Measurements from ENCODE around the gene TBCEL. TPM values are rescaled to one million over a fixed set of nuclear protein-coding genes. Genes with fewer than 3 reads are reported as not detected.

Gene TBCEL
- total RNA-seq, 1 experiment from 2014 or later: 17.7 TPM

DNA sequence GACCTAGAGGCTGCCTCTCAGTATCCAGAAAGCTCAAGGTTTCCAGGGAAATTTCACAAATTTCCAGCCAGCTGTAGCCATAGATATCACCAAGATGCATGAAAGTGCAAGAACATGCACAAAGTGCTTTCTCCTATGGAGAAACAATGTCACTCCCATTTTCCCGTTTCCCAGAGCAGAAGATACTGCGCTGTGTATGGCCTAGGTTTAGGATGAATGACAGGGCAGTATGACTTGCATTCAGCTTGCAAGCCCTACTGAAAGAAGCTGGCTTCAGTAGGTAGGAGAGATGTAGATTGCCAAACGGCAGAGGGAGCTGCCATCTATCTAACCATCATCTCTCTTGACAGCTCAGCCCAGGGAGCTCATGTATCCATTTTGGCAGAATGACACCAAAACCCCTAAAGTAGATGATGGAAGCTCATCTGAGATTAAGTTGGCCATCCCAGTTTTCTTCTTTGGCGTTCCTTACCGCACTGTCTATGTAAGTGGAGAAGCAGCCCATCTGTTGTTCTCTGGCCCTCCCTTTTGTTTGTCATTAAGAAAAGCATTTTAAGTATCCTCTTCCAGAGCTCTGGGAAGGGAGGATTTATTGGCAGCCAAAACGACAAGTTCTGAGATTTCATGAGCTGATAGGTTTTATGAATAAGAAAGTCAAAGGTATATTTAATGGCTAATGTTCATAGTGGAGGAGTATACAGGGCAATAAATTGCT is 81.7 kb downstream of the TBCEL start:
- Histone ChIP-seq H3K27me3 (ENCODE audit: insufficient read depth, low read length) (peaks cover 5% of the 10 kb centered on the region; the same call in 1 of the 2 replicates), H2AFZ (ENCODE audit: low read depth, low read length, poor library complexity, severe bottlenecking) (no peak overlapping the region), H3K9ac (ENCODE audit: low read length) (no peak overlapping the region), H4K20me1 (ENCODE audit: insufficient read depth) (no peaks in the 10 kb centered on the region), H3K4me3 (replicated peaks in 1 of 2; ENCODE audit: low read depth in 1 of 2, low read length in 2 of 2) (no peak overlapping the region), H3K9me2 (ENCODE audit: insufficient read depth) (no peaks in the 10 kb centered on the region), H3K9me3 (ENCODE audit: control insufficient read depth in 1 of 2, insufficient read depth in 1 of 2, low read depth in 1 of 2, low read length in 2 of 2) (no peaks in the 10 kb centered on the region), H3K79me2 (ENCODE audit: insufficient read depth, low read length) (no peaks in the 10 kb centered on the region), H3K4me2 (ENCODE audit: low read length) (no peak overlapping the region), H3K4me1 (ENCODE audit: control insufficient read depth in 1 of 2, insufficient read depth in 2 of 2, low read length in 2 of 2) (no peaks in the 10 kb centered on the region), H3K27ac (ENCODE audit: low read depth, low read length) (no peak overlapping the region), H3K36me3 (ENCODE audit: control insufficient read depth in 1 of 2, insufficient read depth in 2 of 2, low read length in 2 of 2) (no peaks in the 10 kb centered on the region)
- ChIA-PET CTCF (interaction anchor here (1.2 kb wide), 1 partner anchor 24 kb away, joined by 3 read pairs; no protein-coding TSS in a partner anchor), POLR2A (no interaction called here), RAD21 (ENCODE audit: low non-redundant PET in 1 of 2, low total read pairs in 2 of 2, uncharacterized antibody in 2 of 2, unreplicated experiment in 2 of 2) (no interaction called here)
- no TSS peak for BruUV-seq (replicated peaks)
- no peak for TF ChIP-seq MAX (IDR thresholded peaks at IDR 0.05)
- TF ChIP-seq CEBPB (IDR thresholded peaks at IDR 0.05; ENCODE audit: low read depth): no peak
- no peak for TF ChIP-seq ZBTB33 (IDR thresholded peaks at IDR 0.05; ENCODE audit: extremely low read depth, insufficient replicate concordance, low read length)
- no peak for TF ChIP-seq JUND (IDR thresholded peaks at IDR 0.05)
- TF ChIP-seq YY1 (IDR thresholded peaks at IDR 0.05; ENCODE audit: extremely low read depth, insufficient replicate concordance, low read depth, low read length): no peak
- TF ChIP-seq EZH2phosphoT487 (IDR thresholded peaks at IDR 0.05; ENCODE audit: borderline replicate concordance): no peak
- no peak for TF ChIP-seq ZNF274 (IDR thresholded peaks at IDR 0.05; ENCODE audit: low read depth, low read length)
- no peak for TF ChIP-seq SP1 (IDR thresholded peaks at IDR 0.05; ENCODE audit: low read depth)
- TF ChIP-seq, protein P1, sequence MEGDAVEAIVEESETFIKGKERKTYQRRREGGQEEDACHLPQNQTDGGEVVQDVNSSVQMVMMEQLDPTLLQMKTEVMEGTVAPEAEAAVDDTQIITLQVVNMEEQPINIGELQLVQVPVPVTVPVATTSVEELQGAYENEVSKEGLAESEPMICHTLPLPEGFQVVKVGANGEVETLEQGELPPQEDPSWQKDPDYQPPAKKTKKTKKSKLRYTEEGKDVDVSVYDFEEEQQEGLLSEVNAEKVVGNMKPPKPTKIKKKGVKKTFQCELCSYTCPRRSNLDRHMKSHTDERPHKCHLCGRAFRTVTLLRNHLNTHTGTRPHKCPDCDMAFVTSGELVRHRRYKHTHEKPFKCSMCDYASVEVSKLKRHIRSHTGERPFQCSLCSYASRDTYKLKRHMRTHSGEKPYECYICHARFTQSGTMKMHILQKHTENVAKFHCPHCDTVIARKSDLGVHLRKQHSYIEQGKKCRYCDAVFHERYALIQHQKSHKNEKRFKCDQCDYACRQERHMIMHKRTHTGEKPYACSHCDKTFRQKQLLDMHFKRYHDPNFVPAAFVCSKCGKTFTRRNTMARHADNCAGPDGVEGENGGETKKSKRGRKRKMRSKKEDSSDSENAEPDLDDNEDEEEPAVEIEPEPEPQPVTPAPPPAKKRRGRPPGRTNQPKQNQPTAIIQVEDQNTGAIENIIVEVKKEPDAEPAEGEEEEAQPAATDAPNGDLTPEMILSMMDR (IDR thresholded peaks at IDR 0.05 in 2 of 3, conservative IDR thresholded peaks at IDR 0.05 in 1 of 3; ENCODE audit: borderline replicate concordance in 1 of 3, insufficient read depth in 1 of 3, low read depth in 2 of 3, low read length in 2 of 3): no peak
- no peak for TF ChIP-seq ZFX (IDR thresholded peaks at IDR 0.05)
- TF ChIP-seq CBX3 (IDR thresholded peaks at IDR 0.05; ENCODE audit: low read depth): no peak
- TF ChIP-seq SIN3A (IDR thresholded peaks at IDR 0.05; ENCODE audit: low read depth): no peak
- TF ChIP-seq, protein P2, sequence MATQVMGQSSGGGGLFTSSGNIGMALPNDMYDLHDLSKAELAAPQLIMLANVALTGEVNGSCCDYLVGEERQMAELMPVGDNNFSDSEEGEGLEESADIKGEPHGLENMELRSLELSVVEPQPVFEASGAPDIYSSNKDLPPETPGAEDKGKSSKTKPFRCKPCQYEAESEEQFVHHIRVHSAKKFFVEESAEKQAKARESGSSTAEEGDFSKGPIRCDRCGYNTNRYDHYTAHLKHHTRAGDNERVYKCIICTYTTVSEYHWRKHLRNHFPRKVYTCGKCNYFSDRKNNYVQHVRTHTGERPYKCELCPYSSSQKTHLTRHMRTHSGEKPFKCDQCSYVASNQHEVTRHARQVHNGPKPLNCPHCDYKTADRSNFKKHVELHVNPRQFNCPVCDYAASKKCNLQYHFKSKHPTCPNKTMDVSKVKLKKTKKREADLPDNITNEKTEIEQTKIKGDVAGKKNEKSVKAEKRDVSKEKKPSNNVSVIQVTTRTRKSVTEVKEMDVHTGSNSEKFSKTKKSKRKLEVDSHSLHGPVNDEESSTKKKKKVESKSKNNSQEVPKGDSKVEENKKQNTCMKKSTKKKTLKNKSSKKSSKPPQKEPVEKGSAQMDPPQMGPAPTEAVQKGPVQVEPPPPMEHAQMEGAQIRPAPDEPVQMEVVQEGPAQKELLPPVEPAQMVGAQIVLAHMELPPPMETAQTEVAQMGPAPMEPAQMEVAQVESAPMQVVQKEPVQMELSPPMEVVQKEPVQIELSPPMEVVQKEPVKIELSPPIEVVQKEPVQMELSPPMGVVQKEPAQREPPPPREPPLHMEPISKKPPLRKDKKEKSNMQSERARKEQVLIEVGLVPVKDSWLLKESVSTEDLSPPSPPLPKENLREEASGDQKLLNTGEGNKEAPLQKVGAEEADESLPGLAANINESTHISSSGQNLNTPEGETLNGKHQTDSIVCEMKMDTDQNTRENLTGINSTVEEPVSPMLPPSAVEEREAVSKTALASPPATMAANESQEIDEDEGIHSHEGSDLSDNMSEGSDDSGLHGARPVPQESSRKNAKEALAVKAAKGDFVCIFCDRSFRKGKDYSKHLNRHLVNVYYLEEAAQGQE (IDR thresholded peaks at IDR 0.05; ENCODE audit: low read depth): no peak
- TF ChIP-seq TCF7L2 (IDR thresholded peaks at IDR 0.05; ENCODE audit: borderline replicate concordance, extremely low read depth, insufficient read depth, insufficient read length): no peak
- TF ChIP-seq, protein P3, sequence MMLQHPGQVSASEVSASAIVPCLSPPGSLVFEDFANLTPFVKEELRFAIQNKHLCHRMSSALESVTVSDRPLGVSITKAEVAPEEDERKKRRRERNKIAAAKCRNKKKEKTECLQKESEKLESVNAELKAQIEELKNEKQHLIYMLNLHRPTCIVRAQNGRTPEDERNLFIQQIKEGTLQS (IDR thresholded peaks at IDR 0.05): no peak
- TF ChIP-seq POLR2A (IDR thresholded peaks at IDR 0.05; ENCODE audit: borderline replicate concordance, extremely low read depth, insufficient read depth, insufficient read length): no peak
- intact Hi-C loops (cut with micrococcal nuclease): no loop called here
- ATAC-seq: no peak
- DNase-seq (ENCODE audit: low read depth, low spot score): no peak
